Measurements from ENCODE around the gene ADCK2. TPM values are rescaled to one million over a fixed set of nuclear protein-coding genes. Genes with fewer than 3 reads are reported as not detected.
"Not testable (repeated sequence)": the region's sequence is repeated elsewhere in the genome, so short reads cannot be mapped to it uniquely, and the experiment has no call there.

Gene ADCK2
- total RNA-seq, 1 experiment from 2014 or later: 43.5 TPM

DNA sequence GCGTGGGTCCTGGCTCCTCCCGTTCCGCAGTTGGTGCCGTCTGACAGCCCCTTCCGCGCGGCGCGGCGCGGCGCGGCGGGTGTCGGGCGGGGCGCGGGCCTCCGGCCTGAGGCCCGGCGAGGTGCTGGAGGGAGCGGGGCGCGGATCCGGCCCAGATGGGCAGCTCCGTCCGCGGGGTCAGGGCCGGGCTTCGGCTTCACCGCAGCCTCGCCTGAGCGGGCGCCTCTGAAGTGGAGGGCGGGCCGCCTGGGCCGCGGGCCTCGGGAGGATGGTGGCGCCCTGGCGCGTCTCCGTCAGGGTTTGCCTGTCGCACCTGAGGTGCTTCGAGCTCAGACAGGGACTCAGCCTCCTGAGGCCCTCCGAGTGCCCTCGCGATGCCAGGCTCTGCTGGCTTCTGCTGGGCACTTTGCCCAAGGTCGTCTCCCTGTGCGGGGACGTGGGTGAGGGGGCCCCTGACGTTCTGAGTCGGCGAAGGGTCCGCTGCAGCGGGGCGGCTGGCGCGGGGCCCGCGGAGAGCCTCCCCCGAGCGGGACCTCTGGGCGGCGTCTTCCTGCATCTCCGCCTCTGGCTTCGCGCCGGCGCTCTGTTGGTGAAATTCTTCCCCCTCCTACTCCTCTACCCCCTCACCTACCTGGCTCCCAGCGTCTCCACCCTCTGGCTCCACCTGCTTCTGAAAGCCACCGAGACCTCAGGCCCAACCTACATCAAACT, 473 bp downstream of the ADCK2 start:
- DNase-seq (ENCODE audit: low spot score): peak; percentile 88

DNA sequence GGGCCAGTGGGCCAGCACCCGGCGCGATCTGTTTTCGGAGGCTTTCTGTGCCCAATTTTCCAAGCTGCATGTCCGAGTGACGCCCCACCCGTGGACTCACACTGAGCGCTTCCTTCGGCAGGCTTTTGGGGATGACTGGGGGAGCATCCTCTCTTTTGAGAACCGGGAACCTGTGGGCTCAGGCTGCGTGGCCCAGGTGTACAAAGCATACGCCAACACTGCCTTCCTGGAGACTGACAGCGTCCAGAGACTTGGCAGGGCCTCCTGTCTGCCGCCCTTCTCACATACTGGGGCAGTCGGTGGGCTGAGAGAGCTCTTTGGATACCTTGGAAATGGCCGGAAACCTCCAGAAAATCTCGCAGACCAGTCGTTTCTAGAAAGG, 1.0 kb downstream of the ADCK2 start:
- no peak for DNase-seq (ENCODE audit: low spot score)

DNA sequence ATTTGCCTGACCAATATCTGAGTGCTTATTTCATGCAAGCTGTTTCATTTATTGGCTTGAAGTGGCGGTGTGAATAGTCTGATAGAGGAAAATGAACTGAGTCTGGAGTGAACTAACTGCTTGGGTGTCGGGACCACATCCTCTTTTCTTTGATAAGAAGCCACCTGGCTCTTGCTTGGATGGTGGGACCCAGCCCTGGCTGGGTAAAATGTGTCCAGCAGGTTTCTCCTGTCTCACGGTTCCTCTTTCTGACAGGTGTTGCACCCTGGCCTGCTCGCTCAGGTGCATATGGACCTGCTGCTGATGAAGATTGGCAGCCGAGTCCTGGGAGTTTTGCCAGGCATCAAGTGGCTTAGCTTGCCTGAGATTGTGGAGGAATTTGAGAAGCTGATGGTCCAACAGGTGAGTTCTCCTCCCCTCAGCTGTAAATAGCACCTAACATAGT, 1.6 kb downstream of the ADCK2 start:
- DNase-seq (ENCODE audit: low spot score): no peak

DNA sequence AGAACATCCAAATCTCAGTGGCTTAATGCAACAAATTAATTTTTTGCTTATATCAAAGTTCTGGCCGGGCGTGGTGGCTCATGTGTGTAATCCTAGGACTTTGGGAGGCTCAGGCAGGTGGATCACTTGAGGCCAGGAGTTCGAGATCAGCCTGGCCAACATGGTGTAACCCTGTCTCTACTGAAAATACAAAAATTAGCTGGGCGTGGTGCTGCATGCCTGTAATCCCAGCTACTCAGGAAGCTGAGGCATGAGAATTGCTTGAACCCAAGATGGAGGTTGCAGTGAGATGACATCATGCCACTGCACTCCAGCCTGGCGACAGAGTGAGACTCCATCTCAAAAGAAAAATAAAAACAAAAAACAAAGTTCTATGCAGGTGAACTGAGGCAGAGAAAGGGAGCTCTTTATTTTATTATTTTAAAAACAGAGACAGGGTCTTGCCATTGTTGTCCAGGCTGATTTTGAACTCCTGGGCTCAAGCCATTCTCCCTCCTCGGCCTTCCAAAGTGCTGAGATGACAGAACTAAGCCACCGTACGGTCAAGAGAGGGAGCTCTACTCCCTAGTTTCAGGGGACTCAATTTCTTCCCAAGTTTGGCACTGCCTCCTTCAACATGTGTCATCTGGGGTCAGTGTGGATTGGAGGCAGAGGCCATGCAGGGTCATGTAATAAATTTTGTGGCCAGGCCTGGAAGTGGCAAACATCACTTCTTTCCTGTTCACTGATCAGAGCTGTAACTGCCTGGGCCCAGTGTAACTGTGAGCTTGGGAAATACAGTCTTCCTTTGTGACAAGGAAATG, 2.4 kb downstream of the ADCK2 start:
- peak; percentile 59 for DNase-seq (ENCODE audit: low spot score)

GRCh38 chr7:140675726-140676125, 3.0 kb downstream of the ADCK2 start:
- DNase-seq (ENCODE audit: low spot score): no peak

GRCh38 chr7:140676306-140676705, 3.6 kb downstream of the ADCK2 start:
- no peak for DNase-seq (ENCODE audit: low spot score)

GRCh38 chr7:140676956-140677355, 4.2 kb downstream of the ADCK2 start:
- not testable (repeated sequence) for DNase-seq (ENCODE audit: low spot score)

- no peak for DNase-seq (ENCODE audit: low spot score)
Measured at GRCh38 chr7:140677496-140677895, 4.8 kb downstream of the ADCK2 start.

DNA sequence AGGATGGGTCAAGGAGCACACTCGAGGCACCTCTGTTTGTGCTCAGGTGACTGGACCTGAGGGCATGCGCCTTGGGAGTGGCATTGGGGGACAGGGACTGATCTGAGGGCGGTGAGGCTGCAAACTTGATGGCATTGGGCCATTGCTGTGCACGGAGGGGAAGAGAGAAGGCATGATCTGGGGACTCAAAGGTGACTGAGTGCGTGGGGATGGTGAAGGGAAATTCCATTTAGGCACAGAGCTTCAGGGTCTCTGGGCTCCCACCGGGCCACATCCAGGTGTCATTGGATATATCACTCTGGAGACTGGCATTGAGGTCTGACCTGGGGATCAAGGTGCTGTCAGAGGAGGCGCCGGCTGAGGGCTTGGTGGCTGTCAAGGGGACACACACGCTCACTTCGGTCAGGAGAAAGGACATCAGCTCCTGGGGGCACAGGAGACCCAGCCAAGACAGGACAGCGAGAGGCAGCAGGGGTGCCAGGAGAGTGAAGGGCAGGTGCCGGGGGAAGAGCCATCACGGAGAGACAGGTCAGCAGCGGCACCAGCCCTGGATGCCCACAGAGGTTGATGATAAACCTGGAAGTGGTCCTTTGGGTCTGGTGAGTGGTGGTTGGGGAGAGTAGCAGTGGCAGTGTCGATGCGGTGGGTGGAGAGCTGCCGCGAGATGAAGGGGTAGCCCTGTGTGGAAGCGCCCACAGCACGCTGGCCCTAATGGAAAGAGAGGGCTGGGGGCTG, 5.5 kb downstream of the ADCK2 start:
- no peak for DNase-seq (ENCODE audit: low spot score)

DNA sequence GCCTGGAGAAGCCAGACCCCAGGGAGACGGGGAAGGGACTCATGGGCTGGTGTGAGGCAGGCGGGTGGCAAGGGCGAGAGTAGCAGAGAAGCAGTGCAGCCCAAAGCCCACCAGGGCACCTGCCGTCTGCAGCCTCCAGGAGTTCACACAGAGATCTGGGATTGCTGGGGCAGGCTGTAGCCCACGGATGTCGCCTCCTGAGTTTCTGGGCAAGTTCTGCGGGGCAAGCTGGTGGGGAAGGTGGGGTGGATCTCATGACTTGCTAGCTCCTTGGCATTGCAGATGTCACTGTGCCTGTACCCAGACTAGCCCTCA, 6.0 kb downstream of the ADCK2 start:
- no peak for DNase-seq (ENCODE audit: low spot score)

DNA sequence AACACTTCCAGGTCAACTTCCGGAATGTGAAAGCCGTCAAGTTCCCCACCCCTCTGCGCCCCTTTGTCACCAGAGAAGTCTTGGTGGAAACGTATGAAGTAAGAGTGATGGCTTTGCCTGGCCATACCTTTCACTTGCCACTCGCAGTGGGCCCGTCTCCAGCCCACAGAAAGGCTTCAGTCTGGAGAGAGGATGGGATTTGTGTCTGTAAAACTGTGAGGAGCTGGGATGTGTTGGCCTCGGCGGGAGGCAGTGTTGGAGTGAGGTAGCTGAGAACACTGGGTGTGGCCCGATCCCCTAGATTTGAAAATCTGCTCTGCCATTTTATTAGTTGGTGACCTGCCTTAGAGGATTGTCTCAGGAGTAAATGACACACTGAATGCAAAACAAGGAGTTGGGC, 6.4 kb downstream of the ADCK2 start:
- no peak for DNase-seq (ENCODE audit: low spot score)

- DNase-seq (ENCODE audit: low spot score): no peak
Measured at GRCh38 chr7:140680886-140681285, 8.1 kb downstream of the ADCK2 start.

- no peak for DNase-seq (ENCODE audit: low spot score)
Measured at GRCh38 chr7:140681766-140682165, 9.0 kb downstream of the ADCK2 start.

- no peak for DNase-seq (ENCODE audit: low spot score)
Measured at GRCh38 chr7:140683657-140684056, 10.9 kb downstream of the ADCK2 start.

DNA sequence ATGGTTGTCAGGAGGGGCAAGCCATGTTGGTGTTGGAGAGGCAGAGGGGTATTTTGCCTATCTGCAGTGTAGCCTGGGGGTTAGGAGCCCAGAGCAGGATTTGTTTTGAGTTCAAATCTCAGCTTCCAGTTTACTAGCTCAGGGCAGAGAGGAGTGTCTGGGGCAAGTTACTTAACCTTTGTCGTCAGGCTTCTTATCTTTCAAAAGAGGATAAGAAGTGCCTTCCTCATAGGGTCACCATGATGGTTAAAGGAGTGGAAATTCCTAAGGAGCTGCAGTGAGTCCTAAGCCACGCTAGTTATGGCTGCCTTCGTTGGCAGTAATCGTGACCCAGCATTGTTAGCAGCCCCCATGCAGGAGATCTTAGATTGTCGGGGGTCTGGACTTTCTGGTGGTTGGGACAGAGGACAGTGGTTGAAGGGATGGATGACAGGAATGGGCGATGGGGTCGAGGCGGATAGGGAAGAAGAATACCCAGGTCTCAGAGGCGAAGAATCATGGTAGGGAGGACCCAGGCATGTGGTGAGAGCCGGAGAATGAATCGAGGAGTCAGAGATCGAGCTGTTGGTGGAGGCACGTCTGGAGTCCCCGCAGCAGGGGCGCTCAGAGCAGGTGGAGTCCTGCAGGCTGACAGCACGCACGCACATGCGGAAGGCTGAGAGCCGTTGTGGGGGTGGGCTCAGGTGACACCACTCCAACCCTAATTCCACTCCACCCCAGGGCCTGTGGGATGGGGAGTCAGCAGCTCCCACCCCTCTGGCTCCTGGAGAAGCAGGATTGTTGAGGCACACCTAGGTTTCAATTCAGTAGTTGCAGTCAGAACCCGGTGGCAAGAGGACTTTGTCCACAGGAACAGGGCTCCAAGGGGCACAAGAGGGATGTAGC, 11.6 kb downstream of the ADCK2 start:
- no peak for DNase-seq (ENCODE audit: low spot score)

GRCh38 chr7:140685407-140686087, 12.8 kb downstream of the ADCK2 start:
- DNase-seq (ENCODE audit: low spot score): no peak

GRCh38 chr7:140686921-140687320, 14.2 kb downstream of the ADCK2 start:
- DNase-seq (ENCODE audit: low spot score): no peak

GRCh38 chr7:140688341-140688740, 15.6 kb downstream of the ADCK2 start:
- no peak for DNase-seq (ENCODE audit: low spot score)

DNA sequence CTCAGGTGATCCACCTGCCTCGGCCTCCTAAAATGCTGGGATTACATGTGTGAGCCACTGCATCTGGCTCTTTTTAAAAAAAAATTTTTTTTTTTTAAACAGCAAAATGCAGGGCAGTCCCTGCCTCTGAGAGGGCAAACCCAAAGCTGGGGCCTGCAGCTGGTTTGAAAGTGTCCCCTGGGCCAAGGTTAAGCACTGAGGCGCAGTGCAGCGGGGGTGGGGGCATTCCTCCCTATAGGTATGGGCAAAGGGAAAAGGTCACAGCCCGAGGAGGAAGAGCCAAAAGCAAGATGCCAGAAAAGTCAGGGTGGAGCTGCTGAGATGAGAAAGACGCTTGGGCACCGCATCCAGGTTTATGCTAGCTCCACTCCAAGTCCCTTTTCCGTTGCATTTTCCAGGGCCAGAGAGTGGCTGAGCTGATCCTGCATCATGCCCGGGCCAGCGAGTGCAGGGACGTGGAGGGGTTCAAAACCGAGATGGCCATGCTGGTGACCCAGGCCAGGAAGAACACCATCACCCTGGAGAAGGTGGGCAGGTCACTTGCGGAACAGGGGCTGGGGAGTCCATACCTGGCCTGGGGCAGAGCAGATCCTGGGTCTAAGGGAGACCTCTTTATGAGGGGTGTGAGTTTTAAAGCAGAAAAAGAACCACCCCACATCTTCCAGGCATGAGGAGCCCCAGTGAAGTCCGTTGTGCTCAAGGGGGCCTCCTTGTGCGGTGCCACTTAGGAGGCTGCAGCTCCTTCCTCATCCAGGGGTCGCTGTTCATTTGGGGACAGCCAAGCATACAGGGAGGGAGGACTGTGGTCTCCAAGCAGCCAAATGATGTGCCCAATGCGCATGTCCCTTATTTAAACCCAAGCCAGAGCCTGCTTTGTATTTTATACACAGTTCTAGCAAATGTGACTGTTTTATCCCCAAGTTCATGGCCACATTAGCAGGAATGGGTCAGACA, 16.7 kb downstream of the ADCK2 start:
- DNase-seq (ENCODE audit: low spot score): no peak

Measured in HT-29 (cell line).